HG03378 (cell line): Measurements from ENCODE around the gene FLACC1.
"Not testable (repeated sequence)": the region's sequence is repeated elsewhere in the genome, so short reads cannot be mapped to it uniquely, and the experiment has no call there.

Experiments used
- ATAC-seq: cut with Tn5 transposase; IDR thresholded peaks from one replicate; pipeline ENCODE4 v1.9.1; 2021; ENCODE audit warnings: mild to moderate bottlenecking, moderate library complexity; ENCODE audit not compliant: unreplicated experiment

FLACC1 gene

GRCh38 chr2:201257956-201258665, 99.0 kb downstream of the FLACC1 start:
- peak; percentile 62 for ATAC-seq

GRCh38 chr2:201257381-201257955, 99.7 kb downstream of the FLACC1 start:
- ATAC-seq, result peak; percentile 42

GRCh38 chr2:201256082-201256481, 101.1 kb downstream of the FLACC1 start:
- ATAC-seq, result no peak

DNA sequence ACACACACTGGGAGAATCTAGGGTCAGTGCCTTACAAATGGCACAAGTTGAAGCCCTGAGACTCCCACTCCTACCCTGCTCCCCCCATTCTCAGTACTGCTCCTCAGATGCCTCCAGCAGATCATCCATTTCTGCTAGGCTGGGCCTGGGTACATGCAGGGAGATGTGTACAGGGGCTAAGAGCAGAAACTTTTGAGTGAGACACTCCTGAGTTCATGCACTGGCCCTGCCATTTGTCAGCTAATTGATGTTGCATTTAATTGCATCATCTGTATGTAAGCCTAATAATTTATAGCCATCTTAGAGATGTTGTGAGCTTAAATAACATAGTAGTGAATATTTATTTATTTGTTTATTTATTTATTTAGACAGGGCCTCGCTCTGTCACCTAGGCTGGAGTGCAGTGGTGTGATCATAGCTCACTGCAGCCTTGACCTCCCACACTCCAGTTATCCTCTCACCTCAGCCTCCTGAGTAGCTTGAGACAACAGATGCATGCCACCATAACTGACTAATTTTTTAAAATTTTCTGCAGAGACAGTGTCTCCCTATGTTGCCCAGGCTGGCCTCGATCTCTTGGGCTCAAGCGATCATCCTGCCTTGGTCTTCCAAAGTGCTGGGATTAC, 101.6 kb downstream of the FLACC1 start:
- ATAC-seq, result no peak

GRCh38 chr2:201254081-201254730, 102.9 kb downstream of the FLACC1 start:
- ATAC-seq, result no peak

GRCh38 chr2:201250741-201251140, 106.4 kb downstream of the FLACC1 start:
- no peak for ATAC-seq

GRCh38 chr2:201249889-201250288, 107.3 kb downstream of the FLACC1 start:
- no peak for ATAC-seq

DNA sequence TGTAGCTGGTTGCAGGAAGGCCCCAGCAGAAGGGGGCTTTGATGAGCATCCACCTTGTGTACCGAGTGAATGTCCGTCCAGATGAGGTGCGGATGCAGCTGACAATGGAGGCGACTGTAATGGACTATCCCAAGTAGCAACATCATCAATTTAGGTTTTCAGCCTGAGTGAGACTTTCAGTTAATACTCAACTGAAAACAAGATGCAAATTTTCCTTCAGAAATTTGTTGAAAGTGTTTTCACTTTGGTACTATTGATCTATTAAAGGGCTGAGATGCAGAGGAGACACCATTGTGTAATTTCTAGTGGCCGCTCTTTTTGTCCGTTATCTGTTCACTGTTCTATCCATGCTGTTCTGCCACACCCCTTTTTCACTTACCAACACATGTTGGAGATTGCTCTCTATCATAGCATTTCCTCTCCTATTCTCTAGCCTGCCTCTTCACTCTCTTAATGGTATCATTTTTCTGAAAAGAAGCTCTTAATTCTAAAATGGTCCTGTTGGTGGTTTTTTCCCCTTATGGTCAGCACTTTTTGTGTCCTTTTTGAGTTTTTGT, 108.8 kb downstream of the FLACC1 start:
- ATAC-seq, result no peak

- ATAC-seq, result no peak
Observed at GRCh38 chr2:201246280-201246679, 110.9 kb downstream of the FLACC1 start.

GRCh38 chr2:201244829-201245228, 112.3 kb downstream of the FLACC1 start:
- ATAC-seq, result no peak

DNA sequence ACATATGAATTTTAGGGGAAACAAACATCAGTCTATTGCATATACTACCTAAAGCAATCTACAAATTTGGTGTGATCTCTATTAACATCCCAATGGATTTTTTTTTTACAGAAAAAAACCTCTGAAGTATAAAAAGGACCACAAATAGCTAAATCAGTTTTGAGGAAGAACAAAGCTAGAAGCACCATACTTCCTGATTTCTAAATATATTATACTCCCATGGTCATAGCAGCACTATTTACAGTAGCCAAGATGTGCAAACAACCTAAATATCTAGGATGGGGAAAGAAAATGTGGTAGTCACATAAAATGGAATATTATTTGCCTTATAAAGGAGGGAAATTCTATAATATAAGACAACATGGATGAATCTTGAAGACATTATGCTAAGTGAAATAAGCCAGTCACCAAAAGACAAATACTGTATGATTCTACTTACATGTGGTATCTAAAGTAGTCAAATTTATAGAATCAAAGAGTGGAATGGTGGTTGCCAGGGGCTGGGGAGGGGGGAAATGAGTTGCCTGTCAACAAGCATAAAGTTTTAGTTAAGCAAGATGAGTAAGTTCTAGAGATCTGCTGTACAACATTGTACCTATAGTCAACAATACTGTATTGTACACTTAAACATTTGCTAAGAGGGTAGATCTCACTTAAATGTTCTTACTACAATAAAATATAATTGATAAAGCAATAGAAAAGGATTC, 114.4 kb downstream of the FLACC1 start:
- no peak for ATAC-seq

GRCh38 chr2:201239167-201239935, 117.8 kb downstream of the FLACC1 start:
- ATAC-seq, result not testable (repeated sequence)
